Activated T-helper 17 cell treated with anti-CD3 and anti-CD28 coated beads, Interleukin-2, amount 50 U/mL, for 72 hours (primary cell): ENCODE measurements around the gene C2CD4A. TPM values are rescaled to one million over a fixed set of nuclear protein-coding genes. Genes with fewer than 3 reads are reported as not detected.

Source experiments
- ATAC-seq: fragments of 150-1000 bp; cut with Tn5 transposase; replicated peaks from 2 replicates; pipeline ENCODE4 v1.10.0; 2021; ENCODE audit warnings: mild to moderate bottlenecking, moderate library complexity
- H3K27ac Mint-ChIP-seq: one replicate; pipeline ENCODE4 v1.8.0; 2022; ENCODE audit warnings: mixed read lengths
- H3K27me3 Mint-ChIP-seq: one replicate; pipeline ENCODE4 v1.8.0; 2022; ENCODE audit warnings: mixed read lengths
- H3K36me3 Mint-ChIP-seq: one replicate; pipeline ENCODE4 v1.8.0; 2022; ENCODE audit warnings: low read depth, mild to moderate bottlenecking, mixed read lengths
- H3K4me1 Mint-ChIP-seq: one replicate; pipeline ENCODE4 v1.8.0; 2022; ENCODE audit warnings: mixed read lengths
- H3K4me3 Mint-ChIP-seq: one replicate; pipeline ENCODE4 v1.8.0; 2022; ENCODE audit warnings: mild to moderate bottlenecking, mixed read lengths
- H3K9me3 Mint-ChIP-seq: one replicate; pipeline ENCODE4 v1.8.0; 2022; ENCODE audit warnings: mixed read lengths
- total RNA-seq, 2 donors: library from RNA; stranded (reverse); gene quantifications; one replicate each; pipeline ENCODE4 v1.2.3, GENCODE V29; 2022

C2CD4A gene
- total RNA-seq, 2 donors from 2014 or later, result 1.3 to 5.8 TPM

- H3K27me3 Mint-ChIP-seq, result no peaks in the 10 kb centered on the region
- peaks cover 3% of the 10 kb centered on the region for H3K9me3 Mint-ChIP-seq
- peak; percentile 15 for ATAC-seq
- H3K27ac Mint-ChIP-seq, result peak overlapping the region; percentile 99
- H3K36me3 Mint-ChIP-seq, result peaks cover 4% of the 10 kb centered on the region
- peak overlapping the region; percentile 93 for H3K4me3 Mint-ChIP-seq
- H3K4me1 Mint-ChIP-seq, result peaks cover 64% of the 10 kb centered on the region
These were observed 53.1 kb downstream of the C2CD4A start for GRCh38 chr15:62119874-62120273.

Other genes with a start within 250 kb of the C2CD4A start
- 10 to 100 TPM; 67.0 to 85.2 TPM for gene VPS13C, start 6.5 kb upstream of the C2CD4A start, total RNA-seq
- 1 to 10 TPM in 1 of 2 donors, under 1 TPM in 1; 0.76 to 1.5 TPM for gene C2CD4B, start 98.3 kb downstream of the C2CD4A start, total RNA-seq